H9 (cell line): Measurements from ENCODE around the gene PPP1R3C. TPM values are rescaled to one million over a fixed set of nuclear protein-coding genes. Genes with fewer than 3 reads are reported as not detected.

ENCODE experiments used
- DNase-seq: peaks from one replicate; pipeline ENCODE4 v3.0.0-alpha.2; 2017
- H2AFZ ChIP-seq: one replicate; pipeline ENCODE4 v1.6.1; 2013; ENCODE audit warnings: mild to moderate bottlenecking, low read length, control low read depth, moderate library complexity
- H2AK5ac ChIP-seq: 2 replicates; pipeline ENCODE4 v1.6.1; 2013; ENCODE audit warnings: low read length, control low read depth, mixed read lengths; ENCODE audit not compliant: insufficient read length
- H2BK120ac ChIP-seq: one replicate; pipeline ENCODE4 v1.6.1; 2013; ENCODE audit warnings: low read depth, mild to moderate bottlenecking, low read length, control low read depth, inconsistent platforms; ENCODE audit not compliant: poor library complexity, severe bottlenecking
- H2BK12ac ChIP-seq: 2 replicates; pipeline ENCODE4 v1.6.1; 2013; ENCODE audit warnings: low read length, control low read depth, mixed read lengths, low read depth; ENCODE audit not compliant: insufficient read length
- H2BK15ac ChIP-seq: 2 replicates; pipeline ENCODE4 v1.6.1; 2013; ENCODE audit warnings: low read depth, low read length, control low read depth
- H2BK20ac ChIP-seq: one replicate; pipeline ENCODE4 v1.6.1; 2013; ENCODE audit warnings: low read depth, mild to moderate bottlenecking, low read length, control low read depth, inconsistent platforms; ENCODE audit not compliant: poor library complexity, severe bottlenecking
- H2BK5ac ChIP-seq: 2 replicates; pipeline ENCODE4 v1.6.1; 2013; ENCODE audit warnings: low read length, control low read depth, mixed read lengths; ENCODE audit not compliant: insufficient read length
- H3K14ac ChIP-seq: 2 replicates; pipeline ENCODE4 v1.6.1; 2013; ENCODE audit warnings: low read length, control low read depth; ENCODE audit not compliant: insufficient read depth
- H3K18ac ChIP-seq: 2 replicates; pipeline ENCODE4 v1.6.1; 2013; ENCODE audit warnings: low read depth, mild to moderate bottlenecking, mixed read lengths, low read length, control low read depth; ENCODE audit not compliant: insufficient read length
- H3K23ac ChIP-seq: 2 replicates; pipeline ENCODE4 v1.6.1; 2013; ENCODE audit warnings: low read length, control low read depth, mixed read lengths, low read depth; ENCODE audit not compliant: insufficient read length
- H3K23me2 ChIP-seq: 2 replicates; pipeline ENCODE4 v1.6.1; 2013; ENCODE audit warnings: low read depth, mild to moderate bottlenecking, mixed read lengths, low read length, control low read depth; ENCODE audit not compliant: insufficient read length, poor library complexity, severe bottlenecking
- H3K27ac ChIP-seq: 2 replicates; pipeline ENCODE4 v1.5.1; 2013; ENCODE audit warnings: low read length, control low read depth, mixed read lengths, low read depth; ENCODE audit not compliant: insufficient read length
- H3K27me3 ChIP-seq: 2 replicates; pipeline ENCODE4 v1.6.1; 2013; ENCODE audit warnings: low read length, control low read depth, inconsistent platforms; ENCODE audit not compliant: insufficient read depth
- H3K4ac ChIP-seq: 2 replicates; pipeline ENCODE4 v1.6.1; 2013; ENCODE audit warnings: low read depth, mild to moderate bottlenecking, control low read depth, inconsistent platforms, low read length, moderate library complexity
- H3K4me1 ChIP-seq: 2 replicates; pipeline ENCODE4 v1.6.1; 2013; ENCODE audit warnings: low read length, control low read depth, inconsistent platforms; ENCODE audit not compliant: insufficient read depth
- H3K4me2 ChIP-seq: 2 replicates; pipeline ENCODE4 v1.6.1; 2013; ENCODE audit warnings: low read length, control low read depth, mixed read lengths; ENCODE audit not compliant: insufficient read length, insufficient read depth
- H3K56ac ChIP-seq: 2 replicates; pipeline ENCODE4 v1.6.1; 2013; ENCODE audit warnings: low read depth, mild to moderate bottlenecking, mixed read lengths, low read length, control low read depth; ENCODE audit not compliant: insufficient read length
- H3K79me1 ChIP-seq: 2 replicates; pipeline ENCODE4 v1.6.1; 2013; ENCODE audit warnings: low read depth, mild to moderate bottlenecking, moderate library complexity, low read length, control low read depth, inconsistent platforms; ENCODE audit not compliant: insufficient read depth, poor library complexity, severe bottlenecking
- H3K79me2 ChIP-seq: 2 replicates; pipeline ENCODE4 v1.6.1; 2013; ENCODE audit warnings: low read length, control low read depth, inconsistent platforms; ENCODE audit not compliant: insufficient read depth
- H3K9ac ChIP-seq: 2 replicates; pipeline ENCODE4 v1.6.1; 2013; ENCODE audit warnings: low read length, control low read depth, mixed read lengths; ENCODE audit not compliant: insufficient read length; ENCODE audit errors: extremely low read depth
- H3K9me3 ChIP-seq: one replicate; pipeline ENCODE4 v1.6.1; 2013; ENCODE audit warnings: low read depth, low read length, inconsistent platforms; ENCODE audit not compliant: control insufficient read depth
- H3T11ph ChIP-seq: one replicate; pipeline ENCODE4 v1.6.1; 2013; ENCODE audit warnings: mild to moderate bottlenecking, low read length, control low read depth, inconsistent platforms
- H4K20me1 ChIP-seq: one replicate; pipeline ENCODE4 v1.6.1; 2013; ENCODE audit not compliant: control insufficient read depth, insufficient read length, insufficient read depth
- H4K5ac ChIP-seq: 2 replicates; pipeline ENCODE4 v1.6.1; 2013; ENCODE audit warnings: low read depth, mild to moderate bottlenecking, mixed read lengths, low read length, control low read depth; ENCODE audit not compliant: insufficient read length
- H4K8ac ChIP-seq: replicated peaks from 2 replicates; pipeline ENCODE4 v1.6.1; 2013; ENCODE audit warnings: low read length, control low read depth, mixed read lengths, low read depth; ENCODE audit not compliant: insufficient read length
- H4K91ac ChIP-seq: 2 replicates; pipeline ENCODE4 v1.6.1; 2013; ENCODE audit warnings: low read depth, mild to moderate bottlenecking, moderate library complexity, mixed read lengths, low read length, control low read depth; ENCODE audit not compliant: insufficient read length
- H3K27ac Mint-ChIP-seq, 3 experiments: 2 replicates in 2 of 3; 3 replicates in 1 of 3; pipeline ENCODE4 v1.8.0; 2020 to 2021; ENCODE audit warnings: mixed read lengths in 3 of 3, mild to moderate bottlenecking in 1 of 3, moderate library complexity in 1 of 3
- H3K27me3 Mint-ChIP-seq: 2 replicates; pipeline ENCODE4 v1.8.0; 2021; ENCODE audit warnings: low read depth, mild to moderate bottlenecking, moderate library complexity, mixed read lengths
- H3K36me3 Mint-ChIP-seq, 3 experiments: 2 replicates in 2 of 3; 3 replicates in 1 of 3; pipeline ENCODE4 v1.8.0; 2020 to 2021; ENCODE audit warnings: low read depth in 3 of 3, mixed read lengths in 3 of 3; ENCODE audit not compliant: insufficient read depth in 1 of 3
- H3K4me1 Mint-ChIP-seq, 2 experiments: 2 replicates each; pipeline ENCODE4 v1.8.0; 2020; ENCODE audit warnings: mixed read lengths in 2 of 2
- H3K4me3 Mint-ChIP-seq, 2 experiments: 2 replicates in 1 of 2; 3 replicates in 1 of 2; pipeline ENCODE4 v1.8.0; 2020 to 2021; ENCODE audit warnings: mild to moderate bottlenecking in 2 of 2, mixed read lengths in 2 of 2, moderate library complexity in 1 of 2
- H3K9me3 Mint-ChIP-seq, 2 experiments: 2 replicates in 1 of 2; 3 replicates in 1 of 2; pipeline ENCODE4 v1.8.0; 2020; ENCODE audit warnings: mild to moderate bottlenecking in 2 of 2, mixed read lengths in 2 of 2, moderate library complexity in 1 of 2
- WGBS: extraction: QIAGEN DNeasy Blood & Tissue Kit; methylation state at CpG from one replicate; pipeline ENCODE4 v1.1.7; 2013; ENCODE audit warnings: missing lambda C conversion rate, low lambda C conversion rate, mixed read lengths; ENCODE audit not compliant: insufficient read length; ENCODE audit errors: extremely low coverage; 5-methylcytosine and 5-hydroxymethylcytosine counted together
- total RNA-seq: library from RNA; stranded (reverse); gene quantifications from 2 replicates; pipeline ENCODE4 v1.2.1, GENCODE V29; 2021
- TF ChIP-seq, protein P1 (sequence below): fragments of 200-600 bp; sonication (generic); conservative IDR thresholded peaks from 3 replicates; pipeline ENCODE4 v1.8.0; 2021; ENCODE audit warnings: antibody characterized with exemption, mild to moderate bottlenecking

PPP1R3C gene
- total RNA-seq, 1 experiment from 2014 or later: 1.2 TPM

GRCh38 chr10:91679296-91679695 lies 46.4 kb upstream of the PPP1R3C start:
- Histone ChIP-seq H3K9ac (no peak overlapping the region), H3K23me2 (no peaks in the 10 kb centered on the region), H2AFZ (no peak overlapping the region), H3K4me1 (no peaks in the 10 kb centered on the region; the same call in 1 of the 2 replicates), H4K8ac (no peak overlapping the region), H2BK20ac (no peak overlapping the region), H2BK15ac (no peak overlapping the region), H3K9me3 (no peaks in the 10 kb centered on the region), H3K27me3 (no peaks in the 10 kb centered on the region), H4K5ac (no peak overlapping the region), H4K91ac (no peak overlapping the region), H3K79me2 (no peaks in the 10 kb centered on the region), H3K4me2 (no peak overlapping the region), H4K20me1 (no peaks in the 10 kb centered on the region), H2BK12ac (no peak overlapping the region), H2BK5ac (no peak overlapping the region), H3K56ac (no peak overlapping the region), H3K27ac (no peak overlapping the region), H3K18ac (no peak overlapping the region), H2BK120ac (no peak overlapping the region), H3K4ac (no peak overlapping the region), H3K79me1 (no peaks in the 10 kb centered on the region), H3K23ac (no peak overlapping the region), H3K14ac (no peak overlapping the region), H2AK5ac (no peak overlapping the region), H3T11ph (no peak overlapping the region)
- Mint-ChIP-seq H3K36me3 (no peaks in the 10 kb centered on the region), H3K27ac (no peak overlapping the region), H3K4me3 (no peak overlapping the region), H3K27me3 (no peaks in the 10 kb centered on the region; the same call in 1 of the 2 replicates), H3K4me1 (peaks cover 26 to 37% of the 10 kb centered on the region in 2 experiments), H3K9me3 (no peaks in the 10 kb centered on the region)
- WGBS: no CpG with 5 or more reads among the region's 3 CpGs
- TF ChIP-seq, protein P1, sequence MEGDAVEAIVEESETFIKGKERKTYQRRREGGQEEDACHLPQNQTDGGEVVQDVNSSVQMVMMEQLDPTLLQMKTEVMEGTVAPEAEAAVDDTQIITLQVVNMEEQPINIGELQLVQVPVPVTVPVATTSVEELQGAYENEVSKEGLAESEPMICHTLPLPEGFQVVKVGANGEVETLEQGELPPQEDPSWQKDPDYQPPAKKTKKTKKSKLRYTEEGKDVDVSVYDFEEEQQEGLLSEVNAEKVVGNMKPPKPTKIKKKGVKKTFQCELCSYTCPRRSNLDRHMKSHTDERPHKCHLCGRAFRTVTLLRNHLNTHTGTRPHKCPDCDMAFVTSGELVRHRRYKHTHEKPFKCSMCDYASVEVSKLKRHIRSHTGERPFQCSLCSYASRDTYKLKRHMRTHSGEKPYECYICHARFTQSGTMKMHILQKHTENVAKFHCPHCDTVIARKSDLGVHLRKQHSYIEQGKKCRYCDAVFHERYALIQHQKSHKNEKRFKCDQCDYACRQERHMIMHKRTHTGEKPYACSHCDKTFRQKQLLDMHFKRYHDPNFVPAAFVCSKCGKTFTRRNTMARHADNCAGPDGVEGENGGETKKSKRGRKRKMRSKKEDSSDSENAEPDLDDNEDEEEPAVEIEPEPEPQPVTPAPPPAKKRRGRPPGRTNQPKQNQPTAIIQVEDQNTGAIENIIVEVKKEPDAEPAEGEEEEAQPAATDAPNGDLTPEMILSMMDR: no peak
- no peak for DNase-seq
